GM19023 (cell line): ENCODE measurements around the gene GTF2A1.
"Not testable (repeated sequence)": the region's sequence is repeated elsewhere in the genome, so short reads cannot be mapped to it uniquely, and the experiment has no call there.

Source experiments
- ATAC-seq: cut with Tn5 transposase; IDR thresholded peaks from one replicate; pipeline ENCODE4 v1.9.1; 2021; ENCODE audit warnings: mild to moderate bottlenecking, moderate library complexity; ENCODE audit not compliant: unreplicated experiment

The GTF2A1 gene

DNA sequence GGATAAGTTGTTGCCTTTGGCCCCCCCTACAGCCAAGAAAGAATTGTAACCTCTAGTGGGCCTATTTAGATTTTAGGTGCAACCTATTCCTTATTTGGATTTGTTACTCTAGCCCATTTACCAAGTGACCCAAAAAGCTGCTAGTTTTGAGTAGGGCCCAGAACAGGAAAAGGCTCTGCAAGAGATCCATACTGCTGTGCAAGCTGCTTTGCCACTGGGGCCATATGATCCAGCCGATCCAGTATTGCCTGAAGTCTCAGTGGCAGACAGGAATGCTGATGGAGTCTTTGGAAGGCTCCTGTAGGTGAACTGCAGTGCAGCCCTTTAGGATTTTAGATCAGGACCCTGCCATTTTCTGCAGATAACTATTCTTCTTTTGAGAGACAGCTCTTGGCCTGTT is 12.9 kb upstream of the GTF2A1 start:
- ATAC-seq = no peak

DNA sequence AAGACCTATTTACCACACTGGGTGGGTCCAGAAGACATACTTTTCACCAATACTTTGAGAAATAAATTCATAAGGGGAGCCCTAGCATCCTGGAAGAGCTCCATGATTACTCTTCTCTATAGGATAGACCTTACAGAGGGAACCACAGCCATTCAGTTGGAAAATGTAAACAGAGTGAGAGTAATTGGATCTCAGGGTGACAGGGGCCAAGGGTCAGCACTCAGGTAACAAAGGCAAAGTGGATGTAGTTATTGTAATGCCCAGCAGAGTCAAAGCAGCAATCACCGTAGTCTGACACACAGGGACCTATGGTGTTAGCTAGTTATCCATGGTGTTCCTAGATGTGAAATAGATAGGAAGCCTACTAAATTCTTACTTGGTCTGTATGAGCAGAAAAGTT is 10.8 kb upstream of the GTF2A1 start:
- ATAC-seq = no peak

DNA sequence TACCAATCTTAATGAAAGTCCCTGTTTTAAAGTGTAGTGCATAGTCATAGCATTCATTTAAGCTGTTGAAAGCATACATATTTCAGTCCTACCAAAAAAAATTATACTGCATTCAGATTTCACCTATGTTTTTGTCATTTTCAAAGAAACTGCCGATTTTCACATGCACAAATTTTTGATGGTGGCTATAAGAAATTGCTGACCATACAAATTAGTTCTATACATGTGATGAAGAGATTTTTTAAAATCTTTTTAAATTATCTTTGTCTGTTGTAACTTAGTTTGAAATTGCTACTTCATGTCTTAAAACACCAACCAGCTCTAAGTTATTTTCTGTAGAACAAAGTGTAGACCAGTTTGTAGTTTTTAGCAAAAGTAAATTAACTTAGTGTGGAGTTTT is 3.5 kb upstream of the GTF2A1 start:
- ATAC-seq = no peak

- ATAC-seq = not testable (repeated sequence)
These were observed 3.0 kb upstream of the GTF2A1 start for GRCh38 chr14:81223788-81224187.

DNA sequence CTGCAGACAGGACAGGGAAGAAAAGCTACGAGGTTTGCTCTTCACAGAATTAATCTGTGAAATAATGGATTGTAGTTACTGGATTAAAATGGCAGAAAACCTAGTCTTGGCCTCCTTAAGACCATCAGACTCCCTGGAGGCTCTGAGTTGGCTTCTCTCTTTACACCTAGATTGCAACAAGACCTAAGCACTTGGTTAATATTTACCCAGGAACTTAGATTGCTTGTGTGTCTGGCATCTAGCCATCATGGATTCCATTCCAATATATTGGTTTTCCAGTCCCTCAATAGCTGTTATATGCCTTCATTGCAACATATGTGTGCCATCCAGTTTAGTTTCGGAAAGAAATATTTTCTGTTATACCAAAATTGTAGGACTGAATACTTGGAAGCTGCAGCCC is 1.9 kb upstream of the GTF2A1 start:
- ATAC-seq = no peak

DNA sequence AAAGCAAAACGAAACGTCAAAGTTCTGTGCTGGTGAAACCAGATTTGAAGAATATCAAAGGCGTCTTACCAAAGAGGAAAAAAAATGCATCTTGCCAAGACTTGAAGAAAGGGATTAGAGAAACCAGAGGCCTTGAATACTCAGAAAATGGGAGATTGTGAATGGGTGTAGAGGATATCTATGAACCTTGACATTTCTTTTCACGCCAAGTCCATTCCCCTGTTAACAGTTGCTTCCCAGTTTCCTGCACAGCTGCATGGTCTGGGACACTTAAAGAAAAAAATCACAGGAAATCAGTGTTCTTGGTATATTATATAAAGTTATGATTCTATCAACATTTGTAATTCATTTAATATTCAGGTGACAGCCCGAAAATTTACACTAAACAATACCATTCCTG is 1.4 kb upstream of the GTF2A1 start:
- no peak for ATAC-seq

DNA sequence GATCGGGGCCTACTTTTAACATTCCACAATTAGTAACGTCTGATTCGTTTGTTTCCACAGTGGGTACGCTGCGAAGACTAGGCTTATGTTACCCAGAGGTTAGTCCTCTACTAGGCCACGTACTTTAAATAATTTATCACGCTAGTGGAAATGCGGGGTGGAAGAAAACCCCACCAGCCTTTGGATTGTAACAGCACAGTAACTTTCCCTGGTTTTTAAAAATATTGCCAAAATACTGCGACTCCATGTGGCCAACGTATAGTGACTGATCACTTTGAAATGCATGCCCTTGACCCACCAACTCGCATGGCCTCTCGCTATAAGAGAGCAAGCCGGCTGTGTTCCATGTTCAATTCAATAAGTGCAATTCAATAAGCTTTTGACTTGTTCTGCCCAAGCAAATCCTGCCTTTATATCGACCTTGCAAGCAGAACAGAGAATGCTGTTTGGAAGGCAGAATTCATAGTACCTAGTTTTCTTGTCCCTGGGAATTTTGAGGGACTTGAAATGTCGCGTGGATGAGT is 882 bp upstream of the GTF2A1 start:
- no peak for ATAC-seq

- ATAC-seq = no peak
These were observed 254 bp downstream of the GTF2A1 start for GRCh38 chr14:81220580-81220829.

- no peak for ATAC-seq
These were observed 790 bp downstream of the GTF2A1 start for GRCh38 chr14:81219759-81220579.

DNA sequence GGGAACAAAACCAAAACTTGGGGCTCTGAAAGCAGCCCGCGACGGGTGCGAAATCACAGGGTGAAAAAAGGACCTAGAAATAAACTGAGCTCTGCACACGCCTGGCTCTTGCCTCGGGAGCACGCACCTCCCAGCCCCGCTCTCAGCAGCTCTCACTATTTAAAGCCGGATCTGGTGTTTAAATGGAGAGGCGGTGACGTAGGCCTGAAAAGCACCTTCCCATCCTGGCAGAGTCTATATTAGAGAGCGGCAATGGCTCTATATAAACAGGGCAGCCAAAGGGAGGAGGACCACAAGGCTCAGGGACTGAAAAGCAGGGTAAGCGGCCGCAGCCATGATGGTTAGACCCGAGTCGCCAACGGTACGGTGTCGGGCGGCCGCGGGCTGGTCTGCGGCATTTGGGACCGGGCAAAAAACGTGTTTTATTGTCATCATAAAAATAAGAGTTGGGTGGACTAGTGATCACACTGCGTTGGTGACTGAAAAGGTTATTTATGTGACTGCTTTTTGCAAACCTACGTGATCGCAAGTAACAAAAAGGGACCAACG is 1.5 kb downstream of the GTF2A1 start:
- peak; percentile 46 for ATAC-seq

- no peak for ATAC-seq
These were observed 8.9 kb downstream of the GTF2A1 start for GRCh38 chr14:81211844-81212243.

GRCh38 chr14:81209167-81209836 is 11.5 kb downstream of the GTF2A1 start:
- ATAC-seq = no peak

DNA sequence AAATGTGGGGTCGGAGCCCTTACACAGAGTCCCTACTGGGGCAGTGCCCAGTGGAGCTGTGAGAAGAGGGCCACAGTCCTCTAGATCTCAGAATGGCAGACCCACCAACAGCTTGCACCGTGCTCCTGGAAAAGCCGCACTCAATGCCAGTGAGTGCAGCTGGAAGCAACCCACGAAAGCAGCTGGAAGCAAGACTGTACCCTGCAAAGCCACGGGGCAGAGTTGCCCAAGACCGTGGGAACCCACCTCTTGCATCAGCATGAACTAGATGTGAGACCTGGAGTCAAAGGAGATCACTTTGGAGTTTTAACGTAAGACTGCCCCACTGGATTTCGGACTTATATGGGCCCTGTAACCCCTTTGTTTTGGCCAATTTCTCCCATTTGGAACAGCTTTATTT is 12.3 kb downstream of the GTF2A1 start:
- no peak for ATAC-seq

DNA sequence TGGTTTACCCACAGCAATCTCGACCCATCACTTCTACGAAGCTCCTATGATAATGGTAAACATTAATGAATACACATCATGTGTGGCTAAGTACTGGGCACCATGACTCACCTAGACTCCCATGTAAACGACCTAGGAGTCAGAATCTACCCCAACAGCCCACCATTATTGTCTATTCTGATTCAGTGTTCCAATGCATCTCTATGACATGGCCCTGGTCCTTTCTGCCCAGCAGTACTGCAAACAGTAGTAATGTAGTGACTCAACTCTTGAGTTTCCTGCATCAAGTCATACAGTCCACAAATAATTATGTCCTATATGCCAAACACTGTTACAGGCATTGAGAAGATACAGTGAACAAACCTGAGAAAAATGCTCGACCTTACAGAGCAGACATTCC is 14.6 kb downstream of the GTF2A1 start:
- ATAC-seq = no peak

DNA sequence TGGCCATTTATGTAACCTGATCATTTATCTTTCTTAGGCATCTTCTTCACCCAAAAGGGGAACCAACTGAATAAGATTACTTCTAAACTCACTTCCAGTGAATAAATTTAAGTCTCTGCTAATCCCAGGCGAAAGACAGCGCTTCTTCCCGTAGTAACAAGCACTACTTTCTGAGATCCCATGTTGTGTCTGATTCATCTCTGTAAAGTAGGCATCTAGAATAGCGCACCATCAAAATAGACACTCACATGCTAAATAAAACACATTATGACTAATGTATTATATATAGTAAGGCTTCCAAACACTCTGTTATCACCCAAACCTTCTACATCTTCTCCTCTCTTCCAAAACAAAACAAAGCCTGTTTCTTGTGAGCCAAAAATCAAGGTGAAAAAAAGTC is 15.1 kb downstream of the GTF2A1 start:
- no peak for ATAC-seq

DNA sequence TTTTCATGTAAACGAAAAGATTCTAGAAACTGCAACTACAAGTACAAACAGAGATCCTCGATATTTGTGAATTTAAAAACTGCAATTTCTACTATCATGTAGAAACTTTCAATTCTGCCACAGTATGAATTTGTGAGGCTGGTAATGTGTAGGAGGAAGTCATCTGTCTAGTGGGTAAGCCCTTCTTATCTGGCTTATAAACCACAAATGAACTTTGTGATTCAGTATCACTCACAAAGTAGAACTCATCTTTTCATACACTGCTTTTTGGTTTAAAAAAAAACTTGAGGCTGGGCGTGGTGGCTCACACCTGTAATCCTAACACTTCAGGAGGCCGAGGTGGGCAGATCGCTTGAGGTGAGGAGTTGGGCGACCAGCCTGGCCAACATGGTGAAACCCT is 20.7 kb downstream of the GTF2A1 start:
- no peak for ATAC-seq

GRCh38 chr14:81199084-81199483 is 21.7 kb downstream of the GTF2A1 start:
- no peak for ATAC-seq

GRCh38 chr14:81198651-81199050 is 22.1 kb downstream of the GTF2A1 start:
- ATAC-seq = no peak

- peak; percentile 57 for ATAC-seq
These were observed 26.7 kb downstream of the GTF2A1 start for GRCh38 chr14:81193924-81194633.

DNA sequence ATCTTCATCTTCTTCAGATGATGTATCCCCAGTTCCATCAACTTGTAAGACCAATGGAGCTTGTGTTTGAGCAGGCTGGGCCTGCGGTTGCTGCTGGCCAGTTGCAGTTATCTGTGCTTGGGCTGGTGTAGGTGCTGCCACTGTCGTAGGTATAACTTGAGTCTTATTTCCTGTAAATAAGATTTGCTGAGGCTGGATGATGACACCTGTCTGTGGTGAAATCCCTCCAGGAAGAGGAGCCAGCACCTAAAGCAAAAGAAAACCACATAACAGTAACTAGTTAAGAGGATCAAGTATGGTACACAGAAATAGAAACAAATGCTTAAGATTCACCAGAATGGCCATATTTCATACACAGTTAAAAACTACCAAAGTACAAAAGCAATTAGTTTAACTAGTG is 28.2 kb downstream of the GTF2A1 start:
- ATAC-seq = no peak

GRCh38 chr14:81187832-81188522 is 32.8 kb downstream of the GTF2A1 start:
- peak; percentile 88 for ATAC-seq
